ENCODE data around the gene GPR101.
A peak's percentile ranks its signal among the peaks of the same experiment; 100 is the strongest.

Gene GPR101

GRCh38 chrX:137058339-137059127 lies 24.7 kb upstream of the GPR101 start:
- no peak for DNase-seq (ENCODE audit: low read depth)
- no peak overlapping the region for H3K4me3 ChIP-seq (ENCODE audit: low read length)
- TF ChIP-seq CTCF (conservative IDR thresholded peaks at IDR 0.05; ENCODE audit: low read length), result no peak

DNA sequence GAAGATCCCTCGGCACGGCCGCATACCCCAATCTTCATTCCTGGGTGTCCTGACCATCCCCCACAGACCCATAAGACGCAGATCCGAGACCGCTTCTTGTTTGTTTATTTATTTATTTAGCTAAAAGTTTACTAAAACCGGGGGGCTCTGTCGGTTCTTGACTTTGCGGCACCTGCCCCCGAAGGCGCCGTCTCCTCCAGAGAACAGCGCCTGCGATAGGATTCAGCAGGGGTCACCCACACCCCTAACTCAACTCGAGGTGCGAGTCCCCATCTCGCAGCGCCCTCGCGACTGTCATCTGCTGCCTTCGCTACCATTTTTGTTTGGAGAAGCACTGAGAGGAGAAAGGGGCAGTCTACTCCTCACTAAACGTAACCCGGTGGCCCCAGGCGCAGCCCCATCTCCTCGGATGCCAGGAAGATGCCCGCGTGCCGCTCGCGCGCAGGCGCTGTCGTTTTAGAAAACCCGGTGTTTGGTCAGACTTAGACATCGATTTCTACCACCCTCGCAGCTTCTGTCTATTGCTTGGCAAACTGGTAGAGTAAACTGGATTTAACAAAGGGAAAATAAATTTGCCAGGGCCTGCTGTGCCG lies 18.9 kb upstream of the GPR101 start:
- no peak for DNase-seq (ENCODE audit: low read depth)
- H3K4me3 ChIP-seq (ENCODE audit: low read length), result peak overlapping the region; percentile 49
- no peak for TF ChIP-seq CTCF (conservative IDR thresholded peaks at IDR 0.05; ENCODE audit: low read length)

DNA sequence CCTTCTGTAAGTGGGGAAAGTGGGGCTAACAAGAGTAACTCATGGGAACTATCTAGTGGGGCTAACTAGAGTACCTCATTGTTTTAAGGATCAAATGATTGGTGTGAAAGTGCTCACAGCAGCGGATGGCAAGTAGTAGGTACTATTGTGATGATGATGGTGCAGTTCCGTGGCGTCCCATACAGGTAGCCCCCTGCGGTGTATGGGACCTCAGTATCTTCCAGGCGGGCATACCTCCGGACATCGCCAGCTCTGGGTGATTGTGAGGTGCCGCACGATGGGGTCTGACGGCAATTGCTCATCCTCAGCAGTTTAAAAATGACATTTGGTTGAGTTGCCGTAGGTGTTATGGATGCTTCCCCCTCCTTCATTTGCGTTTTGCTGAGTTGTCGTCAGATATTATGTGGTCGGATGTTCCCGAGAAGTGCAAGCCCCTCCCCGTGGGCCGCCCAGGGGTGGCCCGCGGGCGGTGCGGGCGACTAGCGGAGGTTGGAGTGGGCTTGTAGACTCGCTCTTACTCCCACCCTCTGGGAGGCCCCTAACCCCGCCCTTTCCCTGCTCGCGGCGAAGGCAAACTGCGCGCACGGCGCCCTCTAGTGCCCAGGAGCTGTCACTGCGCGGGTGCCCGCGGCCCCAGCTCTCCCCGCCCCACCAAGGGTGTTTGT lies 18.3 kb upstream of the GPR101 start:
- peak overlapping the region; percentile 49 for H3K4me3 ChIP-seq (ENCODE audit: low read length)
- peak; percentile 5 for DNase-seq (ENCODE audit: low read depth)
- TF ChIP-seq CTCF (conservative IDR thresholded peaks at IDR 0.05; ENCODE audit: low read length), result peak; percentile 66

GRCh38 chrX:137044893-137045292 lies 11.1 kb upstream of the GPR101 start:
- no peak overlapping the region for H3K4me3 ChIP-seq (ENCODE audit: low read length)
- TF ChIP-seq CTCF (conservative IDR thresholded peaks at IDR 0.05; ENCODE audit: low read length), result no peak
- DNase-seq (ENCODE audit: low read depth), result no peak

DNA sequence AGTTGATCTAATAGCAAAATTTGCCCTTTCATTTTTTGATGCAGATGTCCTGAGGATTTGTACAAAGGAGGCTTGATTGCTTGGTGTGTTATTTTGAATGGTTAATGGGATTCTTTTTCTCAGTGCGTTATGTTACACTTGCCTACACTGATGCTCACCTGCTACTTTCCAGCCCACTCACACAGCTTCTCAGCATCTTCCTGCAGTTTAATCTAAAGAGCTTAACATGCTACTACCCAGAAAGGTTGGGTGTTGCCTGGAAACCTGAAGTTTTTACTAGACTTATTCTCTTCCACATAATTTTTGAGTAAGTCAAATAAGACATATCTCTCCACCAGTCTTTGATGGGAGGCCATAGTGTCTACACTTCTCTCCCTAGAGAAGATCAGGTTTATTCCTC lies 9.9 kb upstream of the GPR101 start:
- no peak overlapping the region for H3K4me3 ChIP-seq (ENCODE audit: low read length)
- no peak for TF ChIP-seq CTCF (conservative IDR thresholded peaks at IDR 0.05; ENCODE audit: low read length)
- no peak for DNase-seq (ENCODE audit: low read depth)

DNA sequence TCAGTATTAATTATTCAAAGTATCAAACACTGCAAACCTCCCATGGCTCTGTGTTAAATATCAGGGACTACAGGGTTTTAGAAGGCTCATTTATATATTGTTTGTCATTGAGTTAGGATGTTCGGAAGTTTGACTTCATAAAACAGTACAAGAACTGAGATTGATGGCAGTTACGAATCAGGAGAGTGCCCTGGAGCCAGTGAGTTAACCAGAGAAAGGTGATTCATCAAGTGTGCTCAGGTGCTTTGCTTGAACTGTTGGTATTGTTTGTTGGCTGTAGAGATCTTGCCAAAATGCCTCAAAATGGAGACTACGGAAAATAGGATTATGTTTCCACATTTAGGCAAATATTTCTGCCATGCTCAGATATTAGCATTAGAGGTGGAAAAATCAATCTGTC lies 7.5 kb upstream of the GPR101 start:
- no peak for DNase-seq (ENCODE audit: low read depth)
- no peak for TF ChIP-seq CTCF (conservative IDR thresholded peaks at IDR 0.05; ENCODE audit: low read length)
- no peak overlapping the region for H3K4me3 ChIP-seq (ENCODE audit: low read length)
